ENCODE data around the gene TSC22D1. TPM values are rescaled to one million over a fixed set of nuclear protein-coding genes. Genes with fewer than 3 reads are reported as not detected.

TSC22D1 gene
- total RNA-seq, 1 experiment from 2014 or later: 194 TPM

DNA sequence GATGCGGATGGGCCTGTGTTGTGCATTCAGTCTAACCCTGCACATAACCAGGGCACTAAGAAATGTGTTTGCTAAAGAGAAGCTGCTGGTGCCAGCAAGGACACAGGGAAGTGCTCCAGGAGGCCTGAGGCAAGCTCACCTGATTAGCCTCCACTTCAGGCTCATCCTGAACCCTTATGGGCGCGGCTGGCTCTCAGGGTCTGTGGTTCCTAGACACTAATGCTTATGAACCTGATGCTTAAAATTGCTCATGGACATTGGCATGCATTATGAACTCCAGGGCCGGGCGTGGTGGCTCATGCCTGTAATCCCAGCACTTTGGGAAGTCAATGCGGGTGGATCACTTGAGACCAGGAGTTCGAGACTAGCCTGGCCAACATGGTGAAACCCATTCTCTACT lies 168.2 kb downstream of the TSC22D1 start:
- peak; percentile 19; the same call in 1 of the 2 replicates for ATAC-seq
- BruUV-seq (replicated peaks): no TSS peak
- Histone ChIP-seq H3K27me3 (ENCODE audit: low read length) (no peaks in the 10 kb centered on the region), H3K4me2 (ENCODE audit: low read length) (no peak overlapping the region), H3F3A (ENCODE audit: low read length, unreplicated experiment) (no peaks in the 10 kb centered on the region), H3K4me1 (ENCODE audit: insufficient read depth, low read length) (peaks cover 20% of the 10 kb centered on the region), H3K36me3 (ENCODE audit: low read depth, low read length) (no peaks in the 10 kb centered on the region), H3K4me3 (ENCODE audit: low read length) (no peak overlapping the region), H2AFZ (ENCODE audit: low read length) (no peak overlapping the region), H3K9ac (ENCODE audit: low read length) (no peak overlapping the region), H3K9me2 (replicated peaks; ENCODE audit: low read length) (no peaks in the 10 kb centered on the region), H4K20me1 (ENCODE audit: low read length) (no peaks in the 10 kb centered on the region), H3K9me3 (ENCODE audit: low read length) (no peaks in the 10 kb centered on the region), H3K27ac (ENCODE audit: low read length) (no peak overlapping the region), H3K79me2 (ENCODE audit: low read length) (no peaks in the 10 kb centered on the region)
- intact Hi-C loops (cut with micrococcal nuclease): no loop called here
- TF ChIP-seq EZH2phosphoT487 (IDR thresholded peaks at IDR 0.05; ENCODE audit: borderline replicate concordance, low read length) (no peak), EZH2 (IDR thresholded peaks at IDR 0.05; ENCODE audit: low read length, unreplicated experiment) (no peak)
- TF ChIP-seq, protein P1, sequence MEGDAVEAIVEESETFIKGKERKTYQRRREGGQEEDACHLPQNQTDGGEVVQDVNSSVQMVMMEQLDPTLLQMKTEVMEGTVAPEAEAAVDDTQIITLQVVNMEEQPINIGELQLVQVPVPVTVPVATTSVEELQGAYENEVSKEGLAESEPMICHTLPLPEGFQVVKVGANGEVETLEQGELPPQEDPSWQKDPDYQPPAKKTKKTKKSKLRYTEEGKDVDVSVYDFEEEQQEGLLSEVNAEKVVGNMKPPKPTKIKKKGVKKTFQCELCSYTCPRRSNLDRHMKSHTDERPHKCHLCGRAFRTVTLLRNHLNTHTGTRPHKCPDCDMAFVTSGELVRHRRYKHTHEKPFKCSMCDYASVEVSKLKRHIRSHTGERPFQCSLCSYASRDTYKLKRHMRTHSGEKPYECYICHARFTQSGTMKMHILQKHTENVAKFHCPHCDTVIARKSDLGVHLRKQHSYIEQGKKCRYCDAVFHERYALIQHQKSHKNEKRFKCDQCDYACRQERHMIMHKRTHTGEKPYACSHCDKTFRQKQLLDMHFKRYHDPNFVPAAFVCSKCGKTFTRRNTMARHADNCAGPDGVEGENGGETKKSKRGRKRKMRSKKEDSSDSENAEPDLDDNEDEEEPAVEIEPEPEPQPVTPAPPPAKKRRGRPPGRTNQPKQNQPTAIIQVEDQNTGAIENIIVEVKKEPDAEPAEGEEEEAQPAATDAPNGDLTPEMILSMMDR (conservative IDR thresholded peaks at IDR 0.05; ENCODE audit: low read depth, low read length): no peak
- peak; percentile 51 for DNase-seq
- ChIA-PET CTCF (no interaction called here), POLR2A (ENCODE audit: unreplicated experiment) (no interaction called here)

DNA sequence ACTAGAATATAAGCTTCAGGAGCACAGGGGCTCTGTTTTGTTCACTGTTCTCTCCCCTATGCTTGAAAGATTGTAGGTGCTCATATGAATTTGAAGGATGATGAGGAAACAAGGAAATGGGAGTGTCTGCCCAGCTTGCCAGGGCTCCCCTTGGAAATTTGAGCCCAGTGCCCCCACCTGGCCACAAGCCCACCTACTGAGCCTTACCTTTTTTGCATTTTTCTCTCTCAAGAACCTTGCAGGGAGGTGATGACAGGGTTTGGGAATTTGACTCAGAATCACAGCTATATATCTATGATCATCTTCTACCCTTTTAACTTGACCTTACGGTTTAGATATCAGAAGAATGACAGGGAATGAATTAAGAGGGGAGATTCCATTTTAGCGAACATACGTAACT lies 168.8 kb downstream of the TSC22D1 start:
- no TSS peak for BruUV-seq (replicated peaks)
- H3K4me3 ChIP-seq (ENCODE audit: low read length): no peak overlapping the region
- H3K9me2 ChIP-seq (replicated peaks; ENCODE audit: low read length): no peaks in the 10 kb centered on the region
- ChIA-PET POLR2A (ENCODE audit: unreplicated experiment) (no interaction called here), CTCF (no interaction called here)
- DNase-seq (no peak), ATAC-seq (no peak)
- no peaks in the 10 kb centered on the region for H3K79me2 ChIP-seq (ENCODE audit: low read length)
- H3K9me3 ChIP-seq (ENCODE audit: low read length): no peaks in the 10 kb centered on the region
- intact Hi-C loops (cut with micrococcal nuclease): no loop called here
- no peaks in the 10 kb centered on the region for H3F3A ChIP-seq (ENCODE audit: low read length, unreplicated experiment)
- H2AFZ ChIP-seq (ENCODE audit: low read length): no peak overlapping the region
- H3K4me2 ChIP-seq (ENCODE audit: low read length): no peak overlapping the region
- no peak overlapping the region for H3K27ac ChIP-seq (ENCODE audit: low read length)
- H3K27me3 ChIP-seq (ENCODE audit: low read length): no peaks in the 10 kb centered on the region
- no peaks in the 10 kb centered on the region for H3K36me3 ChIP-seq (ENCODE audit: low read depth, low read length)
- no peaks in the 10 kb centered on the region for H4K20me1 ChIP-seq (ENCODE audit: low read length)
- TF ChIP-seq EZH2phosphoT487 (IDR thresholded peaks at IDR 0.05; ENCODE audit: borderline replicate concordance, low read length): no peak
- TF ChIP-seq, protein P1 (conservative IDR thresholded peaks at IDR 0.05; ENCODE audit: low read depth, low read length): no peak
- no peak for TF ChIP-seq EZH2 (IDR thresholded peaks at IDR 0.05; ENCODE audit: low read length, unreplicated experiment)
- no peak overlapping the region for H3K9ac ChIP-seq (ENCODE audit: low read length)
- peaks cover 21% of the 10 kb centered on the region for H3K4me1 ChIP-seq (ENCODE audit: insufficient read depth, low read length)

DNA sequence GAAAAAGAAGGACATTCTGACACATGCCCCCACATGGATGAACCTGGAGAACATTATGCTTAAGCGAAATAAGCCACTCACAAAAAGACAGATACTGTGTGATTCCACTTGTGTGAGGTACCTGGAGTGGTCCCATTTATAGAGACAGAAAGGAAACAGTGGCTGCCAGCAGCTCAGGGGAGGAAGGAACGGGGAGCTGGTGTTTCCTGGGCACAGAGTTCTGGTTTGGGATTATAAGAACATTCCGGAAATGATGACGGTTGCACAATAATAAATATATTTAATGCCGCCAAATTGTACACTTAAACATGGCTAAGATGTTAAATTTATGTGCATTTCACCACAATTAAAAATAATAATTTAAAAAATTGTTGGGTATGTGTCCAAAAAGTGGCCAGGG lies 169.5 kb downstream of the TSC22D1 start:
- no peak for ATAC-seq
- Histone ChIP-seq H4K20me1 (ENCODE audit: low read length) (no peaks in the 10 kb centered on the region), H3K36me3 (ENCODE audit: low read depth, low read length) (no peaks in the 10 kb centered on the region), H3K4me3 (ENCODE audit: low read length) (no peak overlapping the region), H3K27ac (ENCODE audit: low read length) (no peak overlapping the region), H2AFZ (ENCODE audit: low read length) (no peak overlapping the region), H3K4me1 (ENCODE audit: insufficient read depth, low read length) (peaks cover 21% of the 10 kb centered on the region), H3K9ac (ENCODE audit: low read length) (no peak overlapping the region), H3K4me2 (ENCODE audit: low read length) (no peak overlapping the region), H3K27me3 (ENCODE audit: low read length) (no peaks in the 10 kb centered on the region), H3K79me2 (ENCODE audit: low read length) (no peaks in the 10 kb centered on the region), H3F3A (ENCODE audit: low read length, unreplicated experiment) (no peaks in the 10 kb centered on the region), H3K9me3 (ENCODE audit: low read length) (no peaks in the 10 kb centered on the region), H3K9me2 (replicated peaks; ENCODE audit: low read length) (no peaks in the 10 kb centered on the region)
- intact Hi-C loops (cut with micrococcal nuclease): no loop called here
- TF ChIP-seq EZH2phosphoT487 (IDR thresholded peaks at IDR 0.05; ENCODE audit: borderline replicate concordance, low read length) (no peak), EZH2 (IDR thresholded peaks at IDR 0.05; ENCODE audit: low read length, unreplicated experiment) (no peak)
- TF ChIP-seq, protein P1 (conservative IDR thresholded peaks at IDR 0.05; ENCODE audit: low read depth, low read length): no peak
- no TSS peak for BruUV-seq (replicated peaks)
- ChIA-PET POLR2A (ENCODE audit: unreplicated experiment) (no interaction called here), CTCF (no interaction called here)
- DNase-seq: no peak
